ENCODE data around the gene GALNT9. TPM values are rescaled to one million over a fixed set of nuclear protein-coding genes. Genes with fewer than 3 reads are reported as not detected.

The GALNT9 gene
- total RNA-seq, 4 donors from 2014 or later = 1.6 TPM; not detected in 3

GRCh38 chr12:132277949-132278348, 51.4 kb downstream of the GALNT9 start:
- Histone ChIP-seq H3K36me3 (no peaks in the 10 kb centered on the region), H3K9me3 (no peaks in the 10 kb centered on the region), H3K27me3 (peaks cover 0 to 87% of the 10 kb centered on the region in 2 donors), H3K4me1 (no peaks in the 10 kb centered on the region), H3K4me3 (no peak overlapping the region), H3K27ac (no peak overlapping the region)
- TF ChIP-seq CTCF (IDR thresholded peaks at IDR 0.05) (no peak), EP300 (IDR thresholded peaks at IDR 0.05) (no peak), POLR2A (IDR thresholded peaks at IDR 0.05) (no peak)
- WGBS, 2 donors = 22 to 29% methylated on average over 11 to 12 of the region's 12 CpGs
- no peak for DNase-seq (ENCODE audit: low spot score in 2 of 2)

- Histone ChIP-seq H3K4me1 (no peaks in the 10 kb centered on the region), H3K9me3 (no peaks in the 10 kb centered on the region), H3K4me3 (no peak overlapping the region), H3K36me3 (no peaks in the 10 kb centered on the region), H3K27ac (no peak overlapping the region), H3K27me3 (peaks cover 0 to 82% of the 10 kb centered on the region in 2 donors)
- 17 to 39% methylated on average over 21 to 22 of the region's 31 CpGs for WGBS, 2 donors
- no peak for TF ChIP-seq EP300 (IDR thresholded peaks at IDR 0.05)
- TF ChIP-seq CTCF (IDR thresholded peaks at IDR 0.05) = no peak
- TF ChIP-seq POLR2A (IDR thresholded peaks at IDR 0.05) = no peak
- no peak for DNase-seq (ENCODE audit: low spot score in 2 of 2)
Measured at GRCh38 chr12:132277374-132277941, 51.9 kb downstream of the GALNT9 start.

- Histone ChIP-seq H3K36me3 (no peaks in the 10 kb centered on the region), H3K4me1 (no peaks in the 10 kb centered on the region), H3K4me3 (no peak overlapping the region), H3K27ac (no peak overlapping the region), H3K27me3 (peaks cover 0 to 76% of the 10 kb centered on the region in 2 donors), H3K9me3 (no peaks in the 10 kb centered on the region)
- 33 to 52% methylated on average over 11 of the region's 12 CpGs for WGBS, 2 donors
- TF ChIP-seq POLR2A (IDR thresholded peaks at IDR 0.05) (no peak), EP300 (IDR thresholded peaks at IDR 0.05) (no peak), CTCF (IDR thresholded peaks at IDR 0.05) (no peak)
- no peak for DNase-seq (ENCODE audit: low spot score in 2 of 2)
Measured at GRCh38 chr12:132276827-132277373, 52.5 kb downstream of the GALNT9 start.

- Histone ChIP-seq H3K27me3 (peaks cover 0 to 74% of the 10 kb centered on the region in 2 donors), H3K36me3 (no peaks in the 10 kb centered on the region), H3K4me3 (no peak overlapping the region), H3K9me3 (no peaks in the 10 kb centered on the region), H3K4me1 (no peaks in the 10 kb centered on the region), H3K27ac (no peak overlapping the region)
- 86 to 87% methylated on average over 19 to 20 of the region's 20 CpGs for WGBS, 2 donors
- no peak for DNase-seq (ENCODE audit: low spot score in 2 of 2)
- no peak for TF ChIP-seq CTCF (IDR thresholded peaks at IDR 0.05)
- TF ChIP-seq EP300 (IDR thresholded peaks at IDR 0.05) = no peak
- TF ChIP-seq POLR2A (IDR thresholded peaks at IDR 0.05) = no peak
Measured at GRCh38 chr12:132276066-132276826, 53.1 kb downstream of the GALNT9 start.

GRCh38 chr12:132275631-132276030, 53.8 kb downstream of the GALNT9 start:
- Histone ChIP-seq H3K4me3 (no peak overlapping the region), H3K4me1 (no peaks in the 10 kb centered on the region), H3K27me3 (peaks cover 0 to 74% of the 10 kb centered on the region in 2 donors), H3K9me3 (no peaks in the 10 kb centered on the region), H3K36me3 (no peaks in the 10 kb centered on the region), H3K27ac (no peak overlapping the region)
- no peak for DNase-seq (ENCODE audit: low spot score in 2 of 2)
- WGBS, 2 donors = 86 to 92% methylated on average over 16 to 18 of the region's 18 CpGs
- no peak for TF ChIP-seq POLR2A (IDR thresholded peaks at IDR 0.05)
- no peak for TF ChIP-seq EP300 (IDR thresholded peaks at IDR 0.05)
- TF ChIP-seq CTCF (IDR thresholded peaks at IDR 0.05) = no peak

All from tibial nerve (tissue), 4 donors.